WTC11 (cell line): ENCODE data around the gene CCDC88A. TPM values are rescaled to one million over a fixed set of nuclear protein-coding genes. Genes with fewer than 3 reads are reported as not detected.

ENCODE experiments used
- ATAC-seq: fragments of 200-7000 bp; cut with Tn5 transposase; 2 replicates; pipeline ENCODE4 v1.10.0; 2021; ENCODE audit warnings: mild to moderate bottlenecking, moderate library complexity
- CTCF ChIA-PET: fragments of 300-600 bp; sonication (Branson Sonifier 250); formaldehyde crosslinking; loops from one replicate; lab custom pipeline; 2021; ENCODE audit warnings: antibody characterized with exemption; lab: Charles Lee
- POLR2A ChIA-PET: fragments of 350-600 bp; sonication (Branson Sonifier 250); formaldehyde crosslinking; loops from one replicate; lab custom pipeline; 2021; ENCODE audit warnings: antibody characterized with exemption; lab: Charles Lee
- DNase-seq: peaks from one replicate; pipeline ENCODE4 v3.0.0; 2021; ENCODE audit warnings: low spot score
- H3K27ac Mint-ChIP-seq: 2 replicates; pipeline ENCODE4 v1.8.0; 2021; ENCODE audit warnings: mixed read lengths
- H3K27me3 Mint-ChIP-seq: 2 replicates; pipeline ENCODE4 v1.8.0; 2021; ENCODE audit warnings: low read depth, mild to moderate bottlenecking, moderate library complexity, mixed read lengths
- H3K36me3 Mint-ChIP-seq: 2 replicates; pipeline ENCODE4 v1.8.0; 2021; ENCODE audit warnings: mixed read lengths
- H3K4me1 Mint-ChIP-seq: 2 replicates; pipeline ENCODE4 v1.8.0; 2022; ENCODE audit warnings: mixed read lengths
- H3K4me3 Mint-ChIP-seq: 2 replicates; pipeline ENCODE4 v1.8.0; 2021; ENCODE audit warnings: mild to moderate bottlenecking, moderate library complexity, mixed read lengths
- H3K9me3 Mint-ChIP-seq: 2 replicates; pipeline ENCODE4 v1.8.0; 2021; ENCODE audit warnings: mixed read lengths
- CBFB ChIP-seq: sonication (generic); formaldehyde crosslinking; IDR thresholded peaks from 2 replicates; pipeline ENCODE4 v1.8.1; 2022; ENCODE audit warnings: mild to moderate bottlenecking, low read depth, missing genetic modification reagents
- ETV6 ChIP-seq: sonication (generic); formaldehyde crosslinking; IDR thresholded peaks from 2 replicates; pipeline ENCODE4 v1.8.1; 2022; ENCODE audit warnings: mild to moderate bottlenecking, missing genetic modification reagents
- GRHL2 ChIP-seq: fragments of 250-450 bp; sonication (Bioruptor Pico); IDR thresholded peaks from 2 replicates; pipeline ENCODE4 v1.8.0; 2022; ENCODE audit warnings: mild to moderate bottlenecking, moderate library complexity; ENCODE audit not compliant: insufficient replicate concordance, severe bottlenecking
- GTF2I ChIP-seq: fragments of 250-450 bp; sonication (Bioruptor Pico); conservative IDR thresholded peaks from 2 replicates; pipeline ENCODE4 v1.4.0; 2021; ENCODE audit warnings: mild to moderate bottlenecking
- JAZF1 ChIP-seq: fragments of 250-450 bp; sonication (Bioruptor Pico); IDR thresholded peaks from 2 replicates; pipeline ENCODE4 v1.9.0; 2021; ENCODE audit warnings: moderate library complexity, mild to moderate bottlenecking, inconsistent platforms
- KAT7 ChIP-seq: sonication (generic); formaldehyde crosslinking; IDR thresholded peaks from 2 replicates; pipeline ENCODE4 v1.8.1; 2023; ENCODE audit warnings: missing genetic modification reagents, mild to moderate bottlenecking, borderline replicate concordance
- NFATC4 ChIP-seq: fragments of 250-450 bp; sonication (Bioruptor Pico); IDR thresholded peaks from 2 replicates; pipeline ENCODE4 v1.9.0; 2021; ENCODE audit warnings: mild to moderate bottlenecking
- ZNF121 ChIP-seq: sonication (generic); formaldehyde crosslinking; IDR thresholded peaks from 2 replicates; pipeline ENCODE4 v1.8.0; 2023; ENCODE audit warnings: missing genetic modification reagents
- ZNF219 ChIP-seq: sonication (generic); formaldehyde crosslinking; IDR thresholded peaks from 2 replicates; pipeline ENCODE4 v1.8.0; 2023; ENCODE audit warnings: missing genetic modification reagents, mild to moderate bottlenecking, borderline replicate concordance
- ZNF532 ChIP-seq: fragments of 250-450 bp; sonication (Bioruptor Pico); IDR thresholded peaks from 2 replicates; pipeline ENCODE4 v1.9.0; 2021; ENCODE audit warnings: mild to moderate bottlenecking, borderline replicate concordance
- total RNA-seq: library from RNA; stranded (reverse); gene quantifications from 3 replicates; pipeline ENCODE4 v1.2.3, GENCODE V29; 2021
- TF ChIP-seq, protein P1 (sequence below): sonication (generic); formaldehyde crosslinking; IDR thresholded peaks from 2 replicates; pipeline ENCODE4 v1.8.1; 2023; ENCODE audit warnings: mild to moderate bottlenecking, missing genetic modification reagents
- TF ChIP-seq, protein P2 (sequence below): sonication (generic); formaldehyde crosslinking; IDR thresholded peaks from 2 replicates; pipeline ENCODE4 v1.8.1; 2023; ENCODE audit warnings: mild to moderate bottlenecking, moderate library complexity, missing genetic modification reagents
- TF ChIP-seq, protein P3 (sequence below): sonication (generic); formaldehyde crosslinking; IDR thresholded peaks from 2 replicates; pipeline ENCODE4 v1.8.0; 2022; ENCODE audit warnings: mild to moderate bottlenecking, missing genetic modification reagents
- TF ChIP-seq, protein P4 (sequence below): fragments of 200-600 bp; IDR thresholded peaks from 2 replicates; pipeline ENCODE4 v1.8.0; 2022; ENCODE audit warnings: antibody characterized with exemption
- TF ChIP-seq, protein P5 (sequence below): fragments of 250-450 bp; sonication (Bioruptor Pico); IDR thresholded peaks from 2 replicates; pipeline ENCODE4 v1.9.0; 2021; ENCODE audit warnings: moderate library complexity, mild to moderate bottlenecking, inconsistent platforms, borderline replicate concordance
- TF ChIP-seq, protein P6 (sequence below): sonication (generic); formaldehyde crosslinking; IDR thresholded peaks from 2 replicates; pipeline ENCODE4 v1.8.0; 2022; ENCODE audit warnings: mild to moderate bottlenecking, missing genetic modification reagents

The CCDC88A gene
- total RNA-seq, 1 experiment from 2014 or later = 97.5 TPM

DNA sequence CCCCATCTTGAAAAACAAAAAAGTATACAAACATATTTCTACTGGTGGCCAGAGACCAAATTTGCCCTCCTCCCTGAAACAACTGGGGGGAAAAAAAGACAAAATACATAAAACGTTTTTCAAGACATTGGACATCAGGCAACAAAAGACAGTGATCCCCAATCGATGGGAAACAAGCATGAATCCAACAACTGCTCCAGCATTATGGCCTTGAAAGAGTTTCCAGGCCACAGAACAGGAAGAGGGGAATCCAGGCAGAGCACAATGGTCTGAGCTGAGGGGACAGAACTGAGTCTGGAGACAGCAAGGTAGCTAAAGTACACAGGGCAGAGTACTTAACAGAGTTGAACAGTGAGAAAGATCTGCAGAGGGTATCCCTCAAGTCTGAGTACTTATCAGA lies 4.4 kb downstream of the CCDC88A start (continued):
- TF ChIP-seq ETV6 (CRISPR knock-in tag) (no peak), ZNF219 (CRISPR knock-in tag) (no peak)
- TF ChIP-seq, protein P1, sequence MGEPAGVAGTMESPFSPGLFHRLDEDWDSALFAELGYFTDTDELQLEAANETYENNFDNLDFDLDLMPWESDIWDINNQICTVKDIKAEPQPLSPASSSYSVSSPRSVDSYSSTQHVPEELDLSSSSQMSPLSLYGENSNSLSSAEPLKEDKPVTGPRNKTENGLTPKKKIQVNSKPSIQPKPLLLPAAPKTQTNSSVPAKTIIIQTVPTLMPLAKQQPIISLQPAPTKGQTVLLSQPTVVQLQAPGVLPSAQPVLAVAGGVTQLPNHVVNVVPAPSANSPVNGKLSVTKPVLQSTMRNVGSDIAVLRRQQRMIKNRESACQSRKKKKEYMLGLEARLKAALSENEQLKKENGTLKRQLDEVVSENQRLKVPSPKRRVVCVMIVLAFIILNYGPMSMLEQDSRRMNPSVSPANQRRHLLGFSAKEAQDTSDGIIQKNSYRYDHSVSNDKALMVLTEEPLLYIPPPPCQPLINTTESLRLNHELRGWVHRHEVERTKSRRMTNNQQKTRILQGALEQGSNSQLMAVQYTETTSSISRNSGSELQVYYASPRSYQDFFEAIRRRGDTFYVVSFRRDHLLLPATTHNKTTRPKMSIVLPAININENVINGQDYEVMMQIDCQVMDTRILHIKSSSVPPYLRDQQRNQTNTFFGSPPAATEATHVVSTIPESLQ (CRISPR knock-in tag) = no peak

GRCh38 chr2:55408918-55409868 lies 10.5 kb downstream of the CCDC88A start:
- TF ChIP-seq, protein P2, sequence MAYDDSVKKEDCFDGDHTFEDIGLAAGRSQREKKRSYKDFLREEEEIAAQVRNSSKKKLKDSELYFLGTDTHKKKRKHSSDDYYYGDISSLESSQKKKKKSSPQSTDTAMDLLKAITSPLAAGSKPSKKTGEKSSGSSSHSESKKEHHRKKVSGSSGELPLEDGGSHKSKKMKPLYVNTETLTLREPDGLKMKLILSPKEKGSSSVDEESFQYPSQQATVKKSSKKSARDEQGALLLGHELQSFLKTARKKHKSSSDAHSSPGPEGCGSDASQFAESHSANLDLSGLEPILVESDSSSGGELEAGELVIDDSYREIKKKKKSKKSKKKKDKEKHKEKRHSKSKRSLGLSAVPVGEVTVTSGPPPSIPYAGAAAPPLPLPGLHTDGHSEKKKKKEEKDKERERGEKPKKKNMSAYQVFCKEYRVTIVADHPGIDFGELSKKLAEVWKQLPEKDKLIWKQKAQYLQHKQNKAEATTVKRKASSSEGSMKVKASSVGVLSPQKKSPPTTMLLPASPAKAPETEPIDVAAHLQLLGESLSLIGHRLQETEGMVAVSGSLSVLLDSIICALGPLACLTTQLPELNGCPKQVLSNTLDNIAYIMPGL (CRISPR knock-in tag) = no peak
- TF ChIP-seq KAT7 = no peak
- TF ChIP-seq CBFB (CRISPR knock-in tag) = no peak
- TF ChIP-seq, protein P3, sequence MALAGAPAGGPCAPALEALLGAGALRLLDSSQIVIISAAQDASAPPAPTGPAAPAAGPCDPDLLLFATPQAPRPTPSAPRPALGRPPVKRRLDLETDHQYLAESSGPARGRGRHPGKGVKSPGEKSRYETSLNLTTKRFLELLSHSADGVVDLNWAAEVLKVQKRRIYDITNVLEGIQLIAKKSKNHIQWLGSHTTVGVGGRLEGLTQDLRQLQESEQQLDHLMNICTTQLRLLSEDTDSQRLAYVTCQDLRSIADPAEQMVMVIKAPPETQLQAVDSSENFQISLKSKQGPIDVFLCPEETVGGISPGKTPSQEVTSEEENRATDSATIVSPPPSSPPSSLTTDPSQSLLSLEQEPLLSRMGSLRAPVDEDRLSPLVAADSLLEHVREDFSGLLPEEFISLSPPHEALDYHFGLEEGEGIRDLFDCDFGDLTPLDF (CRISPR knock-in tag) = no peak
- TF ChIP-seq, protein P4, sequence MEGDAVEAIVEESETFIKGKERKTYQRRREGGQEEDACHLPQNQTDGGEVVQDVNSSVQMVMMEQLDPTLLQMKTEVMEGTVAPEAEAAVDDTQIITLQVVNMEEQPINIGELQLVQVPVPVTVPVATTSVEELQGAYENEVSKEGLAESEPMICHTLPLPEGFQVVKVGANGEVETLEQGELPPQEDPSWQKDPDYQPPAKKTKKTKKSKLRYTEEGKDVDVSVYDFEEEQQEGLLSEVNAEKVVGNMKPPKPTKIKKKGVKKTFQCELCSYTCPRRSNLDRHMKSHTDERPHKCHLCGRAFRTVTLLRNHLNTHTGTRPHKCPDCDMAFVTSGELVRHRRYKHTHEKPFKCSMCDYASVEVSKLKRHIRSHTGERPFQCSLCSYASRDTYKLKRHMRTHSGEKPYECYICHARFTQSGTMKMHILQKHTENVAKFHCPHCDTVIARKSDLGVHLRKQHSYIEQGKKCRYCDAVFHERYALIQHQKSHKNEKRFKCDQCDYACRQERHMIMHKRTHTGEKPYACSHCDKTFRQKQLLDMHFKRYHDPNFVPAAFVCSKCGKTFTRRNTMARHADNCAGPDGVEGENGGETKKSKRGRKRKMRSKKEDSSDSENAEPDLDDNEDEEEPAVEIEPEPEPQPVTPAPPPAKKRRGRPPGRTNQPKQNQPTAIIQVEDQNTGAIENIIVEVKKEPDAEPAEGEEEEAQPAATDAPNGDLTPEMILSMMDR = no peak
- TF ChIP-seq, protein P5, sequence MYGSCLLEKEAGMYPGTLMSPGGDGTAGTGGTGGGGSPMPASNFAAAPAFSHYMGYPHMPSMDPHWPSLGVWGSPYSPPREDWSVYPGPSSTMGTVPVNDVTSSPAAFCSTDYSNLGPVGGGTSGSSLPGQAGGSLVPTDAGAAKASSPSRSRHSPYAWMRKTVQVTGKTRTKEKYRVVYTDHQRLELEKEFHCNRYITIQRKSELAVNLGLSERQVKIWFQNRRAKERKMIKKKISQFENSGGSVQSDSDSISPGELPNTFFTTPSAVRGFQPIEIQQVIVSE = no peak
- no peak for TF ChIP-seq JAZF1 (CRISPR knock-in tag)
- Mint-ChIP-seq H3K27ac (peak overlapping the region; percentile 35), H3K27me3 (no peaks in the 10 kb centered on the region), H3K36me3 (peaks cover 14% of the 10 kb centered on the region), H3K4me3 (peak overlapping the region; percentile 30), H3K9me3 (no peaks in the 10 kb centered on the region), H3K4me1 (peaks cover 21% of the 10 kb centered on the region)
- ChIA-PET CTCF (no interaction called here), POLR2A (no interaction called here)
- peak; percentile 79 for ATAC-seq
- DNase-seq = no peak

DNA sequence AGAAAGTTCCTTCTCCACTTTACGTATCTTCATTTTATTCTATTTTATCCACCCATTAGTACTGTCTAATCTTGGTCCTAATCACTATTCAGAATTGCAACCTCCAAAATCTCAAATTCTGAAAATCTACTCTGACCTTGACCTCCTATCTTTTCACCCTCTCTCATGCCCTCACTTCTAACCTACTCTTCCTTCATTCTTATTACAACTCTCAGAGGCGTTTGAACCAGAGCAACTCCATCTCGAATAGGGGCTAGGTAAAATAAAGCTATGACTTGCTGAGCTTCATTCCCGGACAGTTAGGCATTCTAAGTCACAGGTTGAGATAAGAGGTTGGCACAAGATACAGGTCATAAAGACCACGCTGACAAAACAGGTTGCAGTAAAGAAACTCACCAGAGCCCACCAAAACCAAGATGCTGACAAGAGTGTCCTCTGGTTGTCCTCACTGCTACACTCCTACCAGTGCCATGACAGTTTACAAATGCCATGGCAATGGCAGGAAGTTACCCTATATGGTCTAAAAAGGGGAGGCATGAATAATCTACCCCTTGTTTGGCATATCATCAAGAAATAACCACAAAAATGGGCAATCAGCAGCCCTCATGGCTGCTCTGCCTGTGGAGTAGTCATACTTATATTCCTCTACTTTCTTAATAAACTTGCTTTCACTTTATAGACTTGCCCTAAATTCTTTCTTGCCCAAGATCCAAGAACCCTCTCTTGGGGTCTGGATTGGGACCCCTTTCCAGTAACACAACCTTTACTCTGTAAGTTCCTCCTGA lies 11.4 kb downstream of the CCDC88A start:
- Mint-ChIP-seq H3K36me3 (peaks cover 17% of the 10 kb centered on the region), H3K4me3 (no peak overlapping the region), H3K9me3 (no peaks in the 10 kb centered on the region), H3K4me1 (peaks cover 21% of the 10 kb centered on the region), H3K27ac (peak overlapping the region; percentile 79), H3K27me3 (no peaks in the 10 kb centered on the region)
- ChIA-PET CTCF (no interaction called here), POLR2A (interaction anchor here (0.7 kb wide), 1 partner anchor 12 kb away, joined by 3 read pairs; no protein-coding TSS in a partner anchor)
- ATAC-seq (no peak), DNase-seq (no peak)
- TF ChIP-seq NFATC4 (CRISPR knock-in tag) (no peak), ZNF532 (CRISPR knock-in tag) (no peak), ZNF121 (CRISPR knock-in tag) (no peak), GTF2I (CRISPR knock-in tag) (no peak), GRHL2 (CRISPR knock-in tag) (no peak)
- TF ChIP-seq, protein P6, sequence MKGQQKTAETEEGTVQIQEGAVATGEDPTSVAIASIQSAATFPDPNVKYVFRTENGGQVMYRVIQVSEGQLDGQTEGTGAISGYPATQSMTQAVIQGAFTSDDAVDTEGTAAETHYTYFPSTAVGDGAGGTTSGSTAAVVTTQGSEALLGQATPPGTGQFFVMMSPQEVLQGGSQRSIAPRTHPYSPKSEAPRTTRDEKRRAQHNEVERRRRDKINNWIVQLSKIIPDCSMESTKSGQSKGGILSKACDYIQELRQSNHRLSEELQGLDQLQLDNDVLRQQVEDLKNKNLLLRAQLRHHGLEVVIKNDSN (CRISPR knock-in tag) = no peak
